Mononuclear cell (primary cell): Measurements from ENCODE around the gene MBNL1. TPM values are rescaled to one million over a fixed set of nuclear protein-coding genes. Genes with fewer than 3 reads are reported as not detected.
"Not testable (repeated sequence)": the region's sequence is repeated elsewhere in the genome, so short reads cannot be mapped to it uniquely, and the experiment has no call there.

ENCODE experiments used
- H3K27me3 ChIP-seq: 2 replicates; pipeline ENCODE4 v1.6.0; 2011; ENCODE audit warnings: low read length, control low read depth; ENCODE audit not compliant: insufficient read depth
- H3K4me1 ChIP-seq: 2 replicates; pipeline ENCODE4 v1.5.1; 2011; ENCODE audit warnings: mild to moderate bottlenecking, low read length, control low read depth; ENCODE audit not compliant: insufficient read depth
- H3K4me3 ChIP-seq: 2 replicates; pipeline ENCODE4 v1.5.1; 2011; ENCODE audit warnings: mild to moderate bottlenecking, low read length, moderate library complexity
- H3K9me3 ChIP-seq: 2 replicates; pipeline ENCODE4 v1.5.1; 2011; ENCODE audit warnings: low read depth, mild to moderate bottlenecking, control low read depth, low read length
- total RNA-seq: library from RNA; depleted of rRNA; stranded (reverse); fragments of >200 nt; gene quantifications from one replicate; pipeline ENCODE4 v1.2.3, GENCODE V29; 2012

Gene MBNL1
- total RNA-seq, 1 donor, result 929 TPM

DNA sequence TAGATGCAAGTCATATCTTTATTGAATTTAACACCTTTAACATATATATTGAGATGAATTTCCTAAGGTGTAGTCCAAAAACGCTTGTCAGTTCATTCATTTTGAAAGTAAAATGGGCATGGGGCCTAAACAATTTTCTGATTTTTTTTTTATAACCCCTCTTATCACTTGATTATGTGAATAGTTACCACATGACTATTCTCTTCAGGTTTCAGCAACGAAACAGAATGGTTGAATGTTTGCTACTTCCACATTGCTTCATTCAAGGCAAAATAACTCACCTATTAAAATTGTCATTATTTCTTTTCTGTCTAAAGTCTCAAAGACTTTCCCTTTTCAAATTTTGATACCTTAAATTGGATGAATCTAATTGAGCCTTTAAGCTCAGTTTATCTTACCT is 96.4 kb downstream of the MBNL1 start:
- Histone ChIP-seq H3K9me3 (no peaks in the 10 kb centered on the region), H3K27me3 (no peaks in the 10 kb centered on the region), H3K4me1 (peaks cover 8% of the 10 kb centered on the region), H3K4me3 (no peak overlapping the region)

DNA sequence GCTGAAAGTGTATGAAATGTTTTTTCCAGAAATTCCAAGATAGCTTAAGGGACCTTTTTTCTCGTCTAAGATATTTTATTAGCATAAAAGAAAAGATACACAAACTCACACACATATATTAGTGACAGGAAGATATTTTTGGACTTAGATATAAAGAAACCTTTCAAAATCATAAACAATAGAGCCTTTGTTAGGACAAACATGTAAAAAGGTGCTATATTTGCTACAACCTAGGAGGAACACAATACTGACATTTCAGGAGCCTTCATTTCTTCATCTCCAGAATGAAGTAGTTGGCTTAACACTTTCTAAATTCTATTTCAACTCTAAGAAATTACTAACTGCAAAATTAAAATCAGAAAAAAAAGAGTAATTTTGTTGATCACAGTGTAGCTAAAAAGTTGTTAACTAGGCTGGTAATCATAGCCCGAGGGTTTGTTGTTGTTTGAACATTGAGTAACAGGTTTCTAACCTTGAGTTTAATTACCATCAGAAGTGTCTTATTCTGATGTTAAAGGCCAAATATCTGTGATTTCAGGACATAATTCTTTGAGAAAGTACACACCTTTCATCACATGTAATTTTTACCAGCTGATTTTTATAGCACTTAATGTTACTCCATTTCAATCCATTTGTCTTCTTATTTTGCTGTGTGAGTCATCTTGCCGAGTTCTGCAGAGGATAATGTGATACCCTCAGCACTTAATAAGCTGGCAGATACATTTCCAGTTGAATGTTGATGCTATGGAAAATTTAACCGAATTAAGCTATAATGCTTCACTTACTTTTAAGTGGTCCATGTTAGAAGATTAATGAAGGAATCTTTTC is 97.3 kb downstream of the MBNL1 start:
- H3K27me3 ChIP-seq, result no peaks in the 10 kb centered on the region
- H3K4me3 ChIP-seq, result no peak overlapping the region
- peaks cover 8% of the 10 kb centered on the region for H3K4me1 ChIP-seq
- H3K9me3 ChIP-seq, result no peaks in the 10 kb centered on the region

DNA sequence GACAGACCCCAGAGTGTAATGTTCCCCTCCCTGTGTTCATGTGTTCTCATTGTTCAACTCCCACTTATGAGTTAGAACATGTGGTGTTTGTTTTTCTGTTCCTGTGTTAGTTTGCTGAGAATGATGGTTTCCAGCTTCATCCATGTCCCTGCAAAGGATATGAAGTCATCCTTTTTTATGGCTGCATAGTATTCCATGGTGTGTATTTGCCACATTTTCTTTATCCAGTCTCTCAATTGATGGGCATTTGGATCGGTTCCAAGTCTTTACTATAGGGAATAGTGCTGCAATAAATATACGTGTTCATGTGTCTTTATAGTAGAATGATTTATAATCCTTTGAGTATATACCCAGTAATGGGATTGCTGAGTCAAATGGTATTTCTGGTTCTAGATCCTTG is 98.5 kb downstream of the MBNL1 start:
- not testable (repeated sequence) for H3K27me3 ChIP-seq, H3K4me3 ChIP-seq, H3K9me3 ChIP-seq
- peaks cover 16% of the 10 kb centered on the region for H3K4me1 ChIP-seq

DNA sequence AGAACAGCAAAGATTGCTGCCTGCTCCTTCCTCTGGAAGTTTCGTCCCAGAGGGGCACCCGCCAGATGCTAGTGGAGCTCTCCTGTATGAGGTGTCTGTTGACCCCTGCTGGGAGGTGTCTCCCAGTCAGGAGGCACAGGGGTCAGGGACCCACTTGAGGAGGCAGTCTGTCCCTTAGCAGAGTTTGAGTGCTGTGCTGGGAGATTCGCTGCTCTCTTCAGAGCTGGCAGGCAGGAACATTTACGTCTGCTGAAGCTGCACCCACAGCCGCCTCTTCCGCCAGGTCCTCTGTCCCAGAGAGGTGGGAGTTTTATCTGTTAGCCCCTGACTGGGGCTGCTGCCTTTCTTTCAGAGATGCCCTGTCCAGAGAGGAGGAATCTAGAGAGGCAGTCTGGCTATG is 103.9 kb downstream of the MBNL1 start:
- not testable (repeated sequence) for H3K9me3 ChIP-seq, H3K27me3 ChIP-seq, H3K4me3 ChIP-seq
- peaks cover 59% of the 10 kb centered on the region for H3K4me1 ChIP-seq

DNA sequence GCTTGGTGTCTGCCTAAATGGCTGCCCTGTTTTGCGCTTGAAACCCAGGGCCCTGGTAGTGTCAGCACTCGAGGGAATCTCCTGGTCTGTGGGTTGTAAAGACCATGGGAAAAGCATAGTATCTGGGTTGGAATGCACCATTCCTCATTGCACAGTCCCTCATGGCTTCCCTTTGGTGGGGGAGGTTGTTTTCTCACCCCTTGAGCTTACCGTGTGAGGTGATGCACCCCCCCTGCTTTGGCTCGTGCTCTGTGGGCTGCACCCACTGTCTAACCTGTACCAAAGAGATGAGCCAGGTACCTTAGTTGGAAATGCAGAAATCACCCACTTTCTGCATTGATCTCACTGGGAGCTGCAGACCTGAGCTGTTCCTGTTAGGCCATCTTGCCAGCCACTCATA is 104.7 kb downstream of the MBNL1 start:
- H3K9me3 ChIP-seq, result no peaks in the 10 kb centered on the region
- H3K4me3 ChIP-seq, result no peak overlapping the region
- H3K4me1 ChIP-seq, result peaks cover 64% of the 10 kb centered on the region
- no peaks in the 10 kb centered on the region for H3K27me3 ChIP-seq

DNA sequence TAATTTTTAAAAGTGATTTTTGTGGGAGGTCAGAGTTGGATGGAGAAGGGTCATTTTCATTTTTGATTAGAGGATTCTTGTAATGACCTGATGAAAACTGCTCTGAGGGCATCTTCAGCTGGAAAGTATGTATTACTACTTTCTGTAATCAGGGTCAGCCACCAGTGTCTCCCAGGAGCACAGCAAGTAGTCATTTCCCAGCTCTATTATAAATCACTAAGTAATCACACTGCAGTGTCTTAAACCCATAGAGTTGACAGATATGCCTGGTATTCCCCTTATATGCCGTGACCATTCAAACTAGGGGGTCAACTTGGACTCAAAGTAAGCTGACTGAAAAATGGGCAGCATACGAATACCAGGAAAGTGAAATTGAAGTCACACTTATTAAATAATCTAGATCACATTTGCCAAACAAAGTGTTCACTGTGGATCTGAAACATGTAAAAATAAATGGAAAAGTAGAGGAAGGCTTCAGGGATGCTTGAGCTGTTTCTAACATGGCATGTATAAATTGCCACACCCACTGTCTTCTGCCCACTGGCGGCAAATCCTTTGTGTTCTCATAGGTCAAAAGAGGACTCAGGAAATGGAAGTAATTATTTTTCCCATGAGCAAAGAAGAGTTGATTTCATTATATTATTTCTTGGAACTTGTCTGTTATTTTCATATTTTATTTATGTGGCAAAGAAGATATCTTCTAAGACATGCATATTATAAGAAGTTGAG is 105.7 kb downstream of the MBNL1 start:
- Histone ChIP-seq H3K27me3 (no peaks in the 10 kb centered on the region), H3K4me1 (peaks cover 61% of the 10 kb centered on the region), H3K4me3 (no peak overlapping the region), H3K9me3 (no peaks in the 10 kb centered on the region)

DNA sequence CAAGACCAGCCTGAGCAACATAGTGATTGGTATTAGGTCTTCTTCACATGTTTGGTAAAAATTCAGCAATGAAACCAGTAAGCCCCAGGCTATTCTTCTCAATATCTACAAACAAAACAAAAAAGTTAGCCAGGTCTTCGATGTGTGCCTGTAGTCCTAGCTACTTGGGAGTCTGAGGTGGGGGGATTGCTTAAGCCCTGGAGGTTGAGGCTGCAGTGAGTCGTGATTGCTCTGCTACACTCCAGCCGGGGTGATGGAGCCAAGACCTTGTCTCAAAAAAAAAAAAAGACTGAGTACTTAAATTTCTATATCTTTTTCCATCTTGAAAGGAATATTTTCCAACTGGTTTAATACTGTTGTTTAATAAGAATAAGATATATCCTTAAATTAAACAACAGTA is 106.8 kb downstream of the MBNL1 start:
- Histone ChIP-seq H3K4me3 (no peak overlapping the region), H3K4me1 (peaks cover 60% of the 10 kb centered on the region), H3K9me3 (no peaks in the 10 kb centered on the region)

DNA sequence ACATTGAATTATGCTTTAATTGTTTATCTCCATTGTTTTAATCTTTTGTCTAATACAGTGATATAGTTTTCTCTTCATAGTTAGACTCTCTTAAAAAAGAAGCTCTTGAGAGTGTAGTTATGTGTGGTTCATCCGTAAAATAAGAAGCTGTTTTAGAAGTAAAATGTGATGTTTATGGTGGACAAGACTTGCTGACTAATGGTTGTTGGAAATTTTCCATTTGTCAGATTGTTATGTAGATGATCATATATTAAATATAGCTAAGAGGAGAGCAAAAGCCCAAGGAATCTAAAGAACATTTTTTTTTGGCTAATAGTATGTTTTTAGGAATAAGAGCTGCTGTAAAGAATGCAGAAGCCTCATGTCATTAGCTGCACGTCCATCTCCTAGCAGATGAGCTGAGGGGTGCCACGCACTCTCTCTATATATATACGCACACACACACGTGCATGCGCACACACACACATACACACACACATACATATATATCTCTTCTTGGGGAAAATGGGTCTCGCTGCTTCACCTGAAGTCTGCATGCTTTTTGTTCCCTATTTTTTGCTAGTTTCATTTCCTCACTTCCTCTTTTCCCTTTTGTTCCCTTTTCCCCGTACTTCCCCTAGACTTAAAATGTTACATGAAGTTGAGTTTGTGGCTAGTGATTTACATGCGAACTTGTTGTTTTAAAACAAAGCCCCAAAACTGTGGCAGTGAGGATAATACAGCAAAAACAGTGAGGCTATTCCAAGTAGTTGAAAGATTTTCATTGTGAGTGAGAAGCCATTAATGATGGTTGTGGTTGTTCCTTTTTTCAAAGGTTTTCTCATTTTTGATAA is 107.8 kb downstream of the MBNL1 start:
- no peaks in the 10 kb centered on the region for H3K27me3 ChIP-seq
- peaks cover 55% of the 10 kb centered on the region for H3K4me1 ChIP-seq
- no peak overlapping the region for H3K4me3 ChIP-seq
- H3K9me3 ChIP-seq, result no peaks in the 10 kb centered on the region

More for the DNA sequence above, 106.8 kb downstream of the MBNL1 start:
- H3K27me3 ChIP-seq, result no peaks in the 10 kb centered on the region

DNA sequence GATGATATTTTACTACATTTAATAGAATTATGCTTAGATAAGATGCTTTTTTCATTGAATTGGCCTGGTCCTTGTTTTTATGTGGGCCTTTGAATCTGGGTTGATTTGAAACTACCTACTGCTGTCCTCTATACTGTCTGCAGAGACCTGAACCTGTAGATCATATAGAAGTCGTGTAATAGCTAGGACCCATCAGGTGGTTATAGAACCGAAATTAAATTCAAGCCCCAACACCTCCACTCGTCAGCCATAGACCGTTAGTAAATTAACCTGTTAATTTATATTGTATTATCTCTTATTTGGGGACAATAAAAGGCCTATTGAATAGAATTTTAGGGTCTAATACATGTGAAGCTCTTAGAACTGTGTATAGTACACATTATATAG is 108.4 kb downstream of the MBNL1 start:
- Histone ChIP-seq H3K9me3 (no peaks in the 10 kb centered on the region), H3K4me3 (no peak overlapping the region), H3K27me3 (no peaks in the 10 kb centered on the region), H3K4me1 (peaks cover 58% of the 10 kb centered on the region)

DNA sequence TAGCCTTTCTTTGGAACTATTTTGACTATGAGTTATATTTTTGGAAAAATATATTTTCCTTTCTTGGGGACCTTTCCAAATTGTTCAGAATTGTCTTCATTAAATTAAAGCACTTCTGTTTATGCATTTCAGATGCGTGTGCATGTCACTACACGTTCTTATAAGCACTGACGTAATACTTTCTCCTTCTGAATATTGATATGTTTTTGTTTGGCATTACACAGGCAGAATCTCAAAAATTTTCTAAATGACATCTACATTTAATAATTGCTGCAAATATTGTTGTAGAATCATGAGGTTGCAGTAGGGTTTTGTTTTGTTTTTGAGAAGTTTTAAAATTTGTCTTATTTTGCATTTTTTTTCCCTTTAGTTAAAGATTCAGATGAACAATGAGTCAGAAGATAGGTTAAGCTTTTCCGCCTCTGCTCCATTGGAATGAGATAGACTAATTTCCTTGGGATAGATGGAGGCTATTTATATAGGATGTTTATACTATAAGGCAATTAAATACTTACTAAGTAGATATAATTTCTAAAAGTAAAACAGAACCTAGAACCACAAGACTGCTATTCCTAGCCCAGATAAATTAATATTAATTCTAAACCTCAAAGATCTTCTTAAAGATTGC is 110.8 kb downstream of the MBNL1 start:
- peaks cover 52% of the 10 kb centered on the region for H3K4me1 ChIP-seq

DNA sequence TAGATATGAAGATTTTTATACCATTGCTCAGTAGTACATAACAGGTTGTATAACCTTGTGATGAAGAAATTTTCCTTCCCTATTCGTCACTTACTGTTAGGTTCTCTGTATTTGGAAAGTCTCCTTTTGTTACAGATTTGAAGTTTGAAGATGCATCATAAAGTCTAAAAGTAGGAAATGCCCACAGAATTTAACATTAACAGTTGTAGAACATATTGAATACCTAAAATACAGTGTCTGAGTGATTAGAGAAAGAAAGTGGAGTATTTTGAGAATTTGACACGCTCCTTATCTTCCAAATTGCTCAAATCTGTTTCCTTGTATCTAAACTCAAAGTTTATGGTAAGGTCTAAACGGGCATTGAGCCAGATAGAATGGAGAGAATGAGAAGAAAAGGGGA is 111.3 kb downstream of the MBNL1 start:
- no peaks in the 10 kb centered on the region for H3K9me3 ChIP-seq
- H3K4me1 ChIP-seq, result peaks cover 47% of the 10 kb centered on the region
- H3K27me3 ChIP-seq, result no peaks in the 10 kb centered on the region
- no peak overlapping the region for H3K4me3 ChIP-seq

More for the DNA sequence above, 110.8 kb downstream of the MBNL1 start:
- Histone ChIP-seq H3K27me3 (no peaks in the 10 kb centered on the region), H3K9me3 (no peaks in the 10 kb centered on the region), H3K4me3 (no peak overlapping the region)

DNA sequence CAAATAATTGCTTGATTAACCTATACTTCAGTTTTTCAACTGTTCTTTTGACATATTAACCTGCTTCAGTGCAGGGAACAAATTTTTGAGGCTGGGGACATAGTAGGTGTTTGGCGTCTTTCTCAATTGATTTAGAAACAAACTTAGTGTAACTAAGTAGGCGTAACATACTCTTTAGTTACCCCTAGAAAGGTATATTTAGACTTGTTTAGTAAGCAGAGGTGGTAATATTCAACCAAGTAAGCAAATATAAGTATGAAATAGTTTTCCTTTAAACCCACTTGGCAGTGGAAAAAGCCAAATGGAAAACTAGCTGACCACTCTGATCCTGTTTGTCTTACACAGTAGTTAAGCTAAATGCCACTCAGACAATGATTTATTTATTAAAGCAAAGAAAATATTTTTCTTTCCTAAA is 113.2 kb downstream of the MBNL1 start:
- no peaks in the 10 kb centered on the region for H3K9me3 ChIP-seq
- H3K4me1 ChIP-seq, result peaks cover 32% of the 10 kb centered on the region
- H3K27me3 ChIP-seq, result no peaks in the 10 kb centered on the region
- no peak overlapping the region for H3K4me3 ChIP-seq

DNA sequence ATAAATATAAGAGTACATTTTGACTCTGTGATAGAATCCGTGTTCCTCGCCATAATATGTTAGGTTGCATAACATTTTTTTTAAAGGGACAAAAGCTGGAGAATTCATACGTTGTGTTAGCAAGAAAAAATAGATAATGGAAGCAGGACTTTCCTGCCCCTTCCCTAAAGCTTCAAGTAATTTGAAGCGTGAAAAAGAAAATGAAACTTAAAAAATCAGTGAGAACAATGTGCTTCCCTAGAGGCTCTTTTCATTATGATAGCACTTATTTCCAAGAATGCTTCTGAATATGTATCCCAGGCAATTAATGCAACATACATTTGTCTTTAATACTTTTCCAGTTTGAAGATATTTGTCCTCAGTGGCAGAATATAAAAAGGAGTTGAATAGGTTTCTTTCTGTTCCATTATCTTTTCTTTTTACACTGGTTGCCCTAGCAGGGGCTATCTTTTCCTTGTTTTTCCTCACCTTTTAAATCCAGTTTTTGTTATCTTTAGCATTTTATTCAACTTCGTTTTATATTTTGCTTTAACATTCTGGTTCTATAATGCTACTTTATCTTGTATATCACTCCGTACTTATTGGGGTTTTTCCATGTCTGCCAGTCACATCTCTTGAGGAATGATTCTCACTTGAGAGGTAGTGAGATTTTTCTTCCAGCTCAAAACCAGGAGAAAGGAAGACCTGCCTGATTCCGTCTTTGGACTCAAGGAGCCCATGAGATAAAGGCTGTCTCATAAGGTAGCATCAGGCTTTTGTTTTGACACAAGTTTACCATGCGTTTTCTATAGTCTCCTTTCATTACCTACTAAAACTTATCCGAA is 113.8 kb downstream of the MBNL1 start:
- Histone ChIP-seq H3K27me3 (no peaks in the 10 kb centered on the region), H3K4me3 (no peak overlapping the region), H3K9me3 (no peaks in the 10 kb centered on the region), H3K4me1 (peaks cover 28% of the 10 kb centered on the region)

DNA sequence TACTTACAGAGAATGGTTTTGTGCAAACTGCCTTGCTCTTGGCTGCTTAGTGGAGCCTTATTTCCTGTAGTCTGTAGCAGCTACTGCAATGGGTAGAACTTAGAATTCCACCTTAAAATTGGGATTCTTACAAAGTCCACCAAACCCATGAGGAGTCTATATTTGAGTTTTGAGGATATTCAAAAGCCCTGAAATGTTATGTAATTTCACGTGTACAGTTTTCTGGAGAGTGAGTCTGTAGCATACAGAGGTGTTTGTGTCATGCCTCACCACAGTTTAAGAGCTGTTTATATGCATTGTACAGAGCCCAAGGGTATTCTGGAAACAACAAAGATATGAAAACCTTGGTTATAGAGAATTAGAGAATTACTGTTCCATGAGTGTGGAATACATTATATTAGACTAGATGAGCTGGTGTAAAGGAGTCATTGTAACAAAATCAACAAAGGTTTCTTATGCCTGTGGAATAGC is 114.4 kb downstream of the MBNL1 start:
- H3K9me3 ChIP-seq, result no peaks in the 10 kb centered on the region
- H3K4me1 ChIP-seq, result peaks cover 23% of the 10 kb centered on the region
- H3K27me3 ChIP-seq, result no peaks in the 10 kb centered on the region
- no peak overlapping the region for H3K4me3 ChIP-seq
